Activated B cell treated with CpG ODN at 0.5 μM for 24 hours (primary cell): ENCODE measurements around the gene GOLGA7B. TPM values are rescaled to one million over a fixed set of nuclear protein-coding genes. Genes with fewer than 3 reads are reported as not detected.

ENCODE experiments used
- ATAC-seq: fragments of 200-7000 bp; cut with Tn5 transposase; one replicate; pipeline ENCODE4 v1.10.0; 2021; ENCODE audit warnings: low read depth, mild to moderate bottlenecking, moderate library complexity
- CTCF ChIA-PET: fragments of 350-600 bp; sonication (Branson Sonifier 250); formaldehyde crosslinking; loops from one replicate; lab custom pipeline; 2021; ENCODE audit warnings: antibody characterized with exemption; lab: Charles Lee
- POLR2A ChIA-PET: fragments of 350-600 bp; sonication (Branson Sonifier 250); formaldehyde crosslinking; loops from one replicate; lab custom pipeline; 2021; ENCODE audit warnings: antibody characterized with exemption; lab: Charles Lee
- DNase-seq: peaks from one replicate; pipeline ENCODE4 v3.0.0; 2022
- H3K27ac Mint-ChIP-seq: one replicate; pipeline ENCODE4 v1.8.0; 2020; ENCODE audit warnings: mixed read lengths
- H3K27me3 Mint-ChIP-seq: one replicate; pipeline ENCODE4 v1.8.0; 2021; ENCODE audit warnings: mixed read lengths
- H3K36me3 Mint-ChIP-seq: one replicate; pipeline ENCODE4 v1.8.0; 2021; ENCODE audit warnings: low read depth, mixed read lengths
- H3K4me1 Mint-ChIP-seq: one replicate; pipeline ENCODE4 v1.8.0; 2021; ENCODE audit warnings: mixed read lengths
- H3K4me3 Mint-ChIP-seq: one replicate; pipeline ENCODE4 v1.8.0; 2020; ENCODE audit warnings: mild to moderate bottlenecking, mixed read lengths
- H3K9me3 Mint-ChIP-seq: one replicate; pipeline ENCODE4 v1.8.0; 2020; ENCODE audit warnings: mixed read lengths
- intact Hi-C: fragments of 100-400 bp; cut with micrococcal nuclease; formaldehyde crosslinking; loops from one replicate; pipeline ENCODE4 v1.15.1; 2024
- total RNA-seq: library from RNA; stranded (reverse); gene quantifications from 2 replicates; pipeline ENCODE4 v1.2.3, GENCODE V29; 2022
- TF ChIP-seq, protein P1 (sequence below): fragments of 200-600 bp; IDR thresholded peaks from one replicate; pipeline ENCODE4 v1.8.0; 2022; ENCODE audit warnings: antibody characterized with exemption, mild to moderate bottlenecking

GOLGA7B gene
- total RNA-seq, 1 donor from 2014 or later, result 0.04 TPM

DNA sequence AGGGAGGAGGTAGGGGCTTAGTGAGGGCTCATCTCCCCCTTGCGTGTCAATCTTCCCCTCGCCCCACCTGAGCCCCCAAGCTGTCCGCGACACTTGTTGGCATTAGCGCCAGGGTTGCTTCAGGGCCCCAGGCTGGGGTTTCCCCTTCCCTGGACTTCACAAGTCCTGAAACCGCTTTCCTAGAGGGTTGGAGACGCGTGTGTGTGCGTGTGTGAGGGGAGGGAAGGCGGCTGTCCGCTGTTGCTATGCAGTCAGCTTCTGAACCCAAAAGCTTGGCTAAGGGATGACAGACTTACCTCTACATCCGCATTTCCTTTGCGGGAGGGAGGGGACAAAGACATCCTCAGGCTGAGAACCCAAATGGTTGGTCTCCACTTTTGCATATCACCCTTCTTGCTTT lies 803 bp downstream of the GOLGA7B start:
- H3K9me3 Mint-ChIP-seq, result no peaks in the 10 kb centered on the region
- H3K27me3 Mint-ChIP-seq, result peaks cover 40% of the 10 kb centered on the region
- ATAC-seq (no peak), DNase-seq (no peak)
- H3K27ac Mint-ChIP-seq, result no peak overlapping the region
- CTCF ChIA-PET, result interaction anchor here (1.1 kb wide), 1 partner anchor 23 kb away, joined by 3 read pairs; no protein-coding TSS in a partner anchor
- H3K36me3 Mint-ChIP-seq, result no peaks in the 10 kb centered on the region
- POLR2A ChIA-PET, result interaction anchor here (0.7 kb wide), 1 partner anchor 113 kb away, joined by 5 read pairs; the partner anchor contains the start of gene ZFYVE27
- intact Hi-C loops, result no loop called here
- H3K4me3 Mint-ChIP-seq, result peak overlapping the region; percentile 70
- peaks cover 10% of the 10 kb centered on the region for H3K4me1 Mint-ChIP-seq
- TF ChIP-seq, protein P1, sequence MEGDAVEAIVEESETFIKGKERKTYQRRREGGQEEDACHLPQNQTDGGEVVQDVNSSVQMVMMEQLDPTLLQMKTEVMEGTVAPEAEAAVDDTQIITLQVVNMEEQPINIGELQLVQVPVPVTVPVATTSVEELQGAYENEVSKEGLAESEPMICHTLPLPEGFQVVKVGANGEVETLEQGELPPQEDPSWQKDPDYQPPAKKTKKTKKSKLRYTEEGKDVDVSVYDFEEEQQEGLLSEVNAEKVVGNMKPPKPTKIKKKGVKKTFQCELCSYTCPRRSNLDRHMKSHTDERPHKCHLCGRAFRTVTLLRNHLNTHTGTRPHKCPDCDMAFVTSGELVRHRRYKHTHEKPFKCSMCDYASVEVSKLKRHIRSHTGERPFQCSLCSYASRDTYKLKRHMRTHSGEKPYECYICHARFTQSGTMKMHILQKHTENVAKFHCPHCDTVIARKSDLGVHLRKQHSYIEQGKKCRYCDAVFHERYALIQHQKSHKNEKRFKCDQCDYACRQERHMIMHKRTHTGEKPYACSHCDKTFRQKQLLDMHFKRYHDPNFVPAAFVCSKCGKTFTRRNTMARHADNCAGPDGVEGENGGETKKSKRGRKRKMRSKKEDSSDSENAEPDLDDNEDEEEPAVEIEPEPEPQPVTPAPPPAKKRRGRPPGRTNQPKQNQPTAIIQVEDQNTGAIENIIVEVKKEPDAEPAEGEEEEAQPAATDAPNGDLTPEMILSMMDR, result no peak

DNA sequence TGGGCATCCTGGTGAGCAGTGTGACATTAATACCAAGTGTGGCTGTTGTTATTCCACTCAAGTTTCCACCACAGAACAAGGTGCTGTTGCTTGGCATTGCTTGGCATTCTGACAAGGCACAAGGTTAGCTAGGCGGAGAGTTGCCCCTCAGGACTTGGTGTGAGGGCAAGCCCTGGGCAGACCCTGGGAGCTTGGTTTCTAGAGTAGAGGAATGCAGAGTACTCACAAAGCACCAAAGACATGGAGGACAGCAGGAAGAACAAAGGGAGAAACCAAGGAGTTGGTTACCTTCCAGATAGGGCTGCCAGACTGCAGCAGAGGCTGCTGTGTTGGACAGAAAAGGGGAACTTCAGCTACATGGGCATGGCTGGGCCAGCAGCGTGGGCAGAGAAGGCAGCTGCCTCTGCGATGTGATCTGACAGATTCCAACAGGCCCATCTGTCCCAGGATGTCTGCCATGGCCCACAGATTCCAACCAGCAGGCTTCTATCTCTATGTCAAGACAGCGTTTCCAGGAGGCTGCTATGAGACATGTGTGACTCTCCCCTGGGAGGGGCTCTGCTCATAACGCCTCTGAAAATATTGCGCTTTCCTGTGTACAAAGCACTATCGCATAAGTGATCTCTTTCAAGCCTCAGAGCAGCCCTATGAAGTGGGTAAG lies 1.8 kb downstream of the GOLGA7B start:
- H3K9me3 Mint-ChIP-seq, result peaks cover 3% of the 10 kb centered on the region
- H3K4me3 Mint-ChIP-seq, result peak overlapping the region; percentile 19
- TF ChIP-seq, protein P1, result no peak
- intact Hi-C loops, result no loop called here
- H3K27ac Mint-ChIP-seq, result no peak overlapping the region
- POLR2A ChIA-PET, result interaction anchor here (0.6 kb wide), 1 partner anchor 336 kb away, joined by 3 read pairs; no protein-coding TSS in a partner anchor
- DNase-seq (no peak), ATAC-seq (no peak)
- no peaks in the 10 kb centered on the region for H3K36me3 Mint-ChIP-seq
- peaks cover 40% of the 10 kb centered on the region for H3K27me3 Mint-ChIP-seq
- CTCF ChIA-PET, result no interaction called here
- H3K4me1 Mint-ChIP-seq, result peaks cover 10% of the 10 kb centered on the region

DNA sequence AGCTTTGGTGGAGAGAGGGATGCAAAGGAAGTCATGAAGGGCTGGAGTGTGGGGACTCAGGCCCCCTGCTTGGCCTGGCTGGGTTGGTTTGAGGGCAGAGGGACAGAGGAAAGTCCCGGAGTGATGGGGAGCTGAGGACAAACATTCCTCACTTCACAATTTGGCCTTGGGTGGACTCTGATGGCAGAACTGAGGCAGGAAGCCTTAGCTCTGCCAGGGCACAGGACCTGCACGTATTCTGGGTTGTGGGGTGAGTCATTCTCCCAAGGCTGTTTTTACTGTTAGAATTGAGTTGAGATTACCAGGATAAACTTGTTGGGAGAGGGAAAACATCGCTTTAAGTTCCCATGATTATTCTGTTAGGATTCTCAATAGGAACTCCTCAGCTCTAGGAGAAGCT lies 2.6 kb downstream of the GOLGA7B start:
- TF ChIP-seq, protein P1, result no peak
- no peak for ATAC-seq
- POLR2A ChIA-PET, result no interaction called here
- peaks cover 42% of the 10 kb centered on the region for H3K27me3 Mint-ChIP-seq
- H3K4me3 Mint-ChIP-seq, result no peak overlapping the region
- no peak for DNase-seq
- no peak overlapping the region for H3K27ac Mint-ChIP-seq
- intact Hi-C loops, result no loop called here
- H3K36me3 Mint-ChIP-seq, result no peaks in the 10 kb centered on the region
- peaks cover 3% of the 10 kb centered on the region for H3K9me3 Mint-ChIP-seq
- CTCF ChIA-PET, result no interaction called here
- H3K4me1 Mint-ChIP-seq, result peaks cover 10% of the 10 kb centered on the region

GRCh38 chr10:97852840-97853405 lies 3.3 kb downstream of the GOLGA7B start:
- H3K9me3 Mint-ChIP-seq, result peaks cover 3% of the 10 kb centered on the region
- ChIA-PET POLR2A (no interaction called here), CTCF (no interaction called here)
- H3K36me3 Mint-ChIP-seq, result no peaks in the 10 kb centered on the region
- DNase-seq, result no peak
- ATAC-seq, result no peak
- H3K4me3 Mint-ChIP-seq, result no peak overlapping the region
- no peak overlapping the region for H3K27ac Mint-ChIP-seq
- H3K27me3 Mint-ChIP-seq, result peaks cover 40% of the 10 kb centered on the region
- intact Hi-C loops, result no loop called here
- peaks cover 10% of the 10 kb centered on the region for H3K4me1 Mint-ChIP-seq
- TF ChIP-seq, protein P1, result no peak

DNA sequence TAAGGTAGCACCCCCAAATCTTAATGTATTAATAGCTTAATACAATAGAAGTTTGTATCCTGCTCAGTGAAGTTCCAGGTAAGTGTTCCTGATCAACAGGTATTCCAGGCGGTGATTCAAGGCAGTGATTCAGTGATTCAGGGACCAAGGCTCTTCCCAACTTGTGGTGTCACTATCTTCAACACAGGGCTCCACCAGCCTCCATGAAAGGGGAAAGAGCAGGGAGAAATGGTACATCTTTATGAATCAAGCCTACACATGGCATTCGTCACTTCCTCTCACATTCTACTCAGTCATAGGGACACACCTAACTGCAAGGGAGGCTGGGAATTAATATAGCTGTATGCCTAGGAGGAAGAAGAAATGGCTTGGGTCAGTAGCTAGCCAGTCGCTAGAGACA lies 5.1 kb downstream of the GOLGA7B start:
- DNase-seq (no peak), ATAC-seq (no peak)
- ChIA-PET CTCF (no interaction called here), POLR2A (no interaction called here)
- Mint-ChIP-seq H3K4me1 (peaks cover 5% of the 10 kb centered on the region), H3K4me3 (no peak overlapping the region), H3K36me3 (no peaks in the 10 kb centered on the region), H3K27me3 (peaks cover 33% of the 10 kb centered on the region), H3K9me3 (peaks cover 3% of the 10 kb centered on the region), H3K27ac (no peak overlapping the region)
- TF ChIP-seq, protein P1, result no peak
- intact Hi-C loops, result no loop called here
